GM18861 (cell line): ENCODE data around the gene HOXD3.

Experiments
- ATAC-seq: cut with Tn5 transposase; IDR thresholded peaks from one replicate; pipeline ENCODE4 v1.9.1; 2021; ENCODE audit not compliant: unreplicated experiment

Gene HOXD3

DNA sequence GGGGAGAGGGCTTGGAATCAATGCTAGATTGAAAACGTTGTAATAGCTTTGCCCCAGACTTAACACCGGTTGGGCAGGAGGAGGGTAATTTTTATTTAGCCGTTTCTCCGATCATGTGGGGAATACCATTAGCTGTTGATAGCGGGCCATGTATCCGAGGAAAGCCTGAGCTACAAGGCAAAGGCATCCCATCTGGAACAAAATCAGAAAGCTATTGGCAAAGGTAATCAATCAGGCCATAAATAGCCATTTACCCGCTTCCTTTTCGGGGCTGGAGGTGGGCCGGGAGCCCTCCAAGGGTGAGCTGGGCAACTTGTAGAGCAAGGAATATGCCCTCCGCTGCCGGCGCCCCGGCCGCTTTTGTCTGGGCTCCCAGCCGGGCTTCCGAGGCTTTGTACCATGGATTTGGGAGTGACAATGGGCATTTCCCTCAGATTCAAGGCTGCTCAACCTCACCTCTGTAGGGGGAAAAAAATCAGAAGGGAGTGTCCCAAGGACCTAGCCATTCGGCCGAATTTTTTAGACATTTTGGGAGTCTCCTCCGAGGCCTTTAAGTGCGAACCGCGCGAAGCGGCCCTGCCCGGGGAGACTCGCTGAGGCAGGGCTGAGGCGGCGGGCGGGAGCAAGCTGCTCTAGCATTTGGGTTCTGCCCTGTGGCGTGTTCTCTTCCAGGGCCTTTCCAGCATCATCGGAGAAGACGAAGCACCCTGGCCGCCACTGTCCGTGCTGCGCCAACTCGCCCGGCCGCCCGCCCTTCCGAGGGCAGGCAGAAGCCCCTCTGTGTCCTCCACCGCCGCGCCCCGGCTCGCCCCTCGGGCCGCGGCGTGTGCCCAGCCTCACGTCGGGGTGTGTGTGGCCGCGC, 35.7 kb upstream of the HOXD3 start:
- no peak for ATAC-seq

DNA sequence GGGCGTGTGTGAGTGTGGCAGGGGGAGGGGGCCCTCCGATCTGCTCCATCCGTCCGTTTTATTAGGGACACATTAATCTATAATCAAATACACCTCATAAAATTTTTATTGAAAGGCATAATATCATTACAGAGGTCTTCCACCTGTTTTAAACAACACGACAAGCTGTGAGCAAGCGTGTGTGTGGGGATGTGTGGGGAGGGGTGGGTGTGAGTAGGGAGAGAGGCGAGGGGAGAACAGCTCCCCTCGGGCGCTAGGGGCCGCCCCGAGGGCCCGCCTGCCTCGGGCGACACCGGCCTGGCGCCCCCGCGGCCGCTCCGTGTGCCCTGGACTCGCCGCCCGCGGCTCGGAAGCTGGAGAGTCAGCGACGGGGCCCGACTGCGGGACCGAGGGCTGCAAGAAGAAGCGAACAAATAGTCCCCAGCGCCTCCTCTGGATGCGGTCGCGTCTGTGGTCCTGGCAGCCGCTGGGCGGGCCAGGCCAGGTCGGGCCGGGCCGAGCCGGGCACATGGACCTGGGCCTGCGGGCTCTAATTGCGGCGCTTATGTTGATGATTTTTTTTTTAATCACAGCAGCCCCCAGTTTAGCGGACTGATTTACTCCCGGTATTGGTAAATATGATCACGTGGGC, 34.9 kb upstream of the HOXD3 start:
- ATAC-seq, result no peak

DNA sequence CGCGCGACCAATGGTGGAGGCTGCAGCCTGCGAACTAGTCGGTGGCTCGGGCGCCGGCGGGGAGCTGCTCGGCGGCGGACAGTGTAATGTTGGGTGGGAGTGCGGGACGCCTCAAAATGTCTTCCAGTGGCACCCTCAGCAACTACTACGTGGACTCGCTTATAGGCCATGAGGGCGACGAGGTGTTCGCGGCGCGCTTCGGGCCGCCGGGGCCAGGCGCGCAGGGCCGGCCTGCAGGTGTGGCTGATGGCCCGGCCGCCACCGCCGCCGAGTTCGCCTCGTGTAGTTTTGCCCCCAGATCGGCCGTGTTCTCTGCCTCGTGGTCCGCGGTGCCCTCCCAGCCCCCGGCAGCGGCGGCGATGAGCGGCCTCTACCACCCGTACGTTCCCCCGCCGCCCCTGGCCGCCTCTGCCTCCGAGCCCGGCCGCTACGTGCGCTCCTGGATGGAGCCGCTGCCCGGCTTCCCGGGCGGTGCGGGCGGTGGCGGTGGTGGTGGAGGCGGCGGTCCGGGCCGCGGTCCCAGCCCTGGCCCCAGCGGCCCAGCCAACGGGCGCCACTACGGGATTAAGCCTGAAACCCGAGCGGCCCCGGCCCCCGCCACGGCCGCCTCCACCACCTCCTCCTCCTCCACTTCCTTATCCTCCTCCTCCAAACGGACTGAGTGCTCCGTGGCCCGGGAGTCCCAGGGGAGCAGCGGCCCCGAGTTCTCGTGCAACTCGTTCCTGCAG, 34.3 kb upstream of the HOXD3 start, which contains the start of gene HOXD9:
TSS of gene HOXD9 (plus strand) at position 37 of the 728 bp plus-strand sequence. CDS start at position 87, 50 bp downstream.
- no peak for ATAC-seq

DNA sequence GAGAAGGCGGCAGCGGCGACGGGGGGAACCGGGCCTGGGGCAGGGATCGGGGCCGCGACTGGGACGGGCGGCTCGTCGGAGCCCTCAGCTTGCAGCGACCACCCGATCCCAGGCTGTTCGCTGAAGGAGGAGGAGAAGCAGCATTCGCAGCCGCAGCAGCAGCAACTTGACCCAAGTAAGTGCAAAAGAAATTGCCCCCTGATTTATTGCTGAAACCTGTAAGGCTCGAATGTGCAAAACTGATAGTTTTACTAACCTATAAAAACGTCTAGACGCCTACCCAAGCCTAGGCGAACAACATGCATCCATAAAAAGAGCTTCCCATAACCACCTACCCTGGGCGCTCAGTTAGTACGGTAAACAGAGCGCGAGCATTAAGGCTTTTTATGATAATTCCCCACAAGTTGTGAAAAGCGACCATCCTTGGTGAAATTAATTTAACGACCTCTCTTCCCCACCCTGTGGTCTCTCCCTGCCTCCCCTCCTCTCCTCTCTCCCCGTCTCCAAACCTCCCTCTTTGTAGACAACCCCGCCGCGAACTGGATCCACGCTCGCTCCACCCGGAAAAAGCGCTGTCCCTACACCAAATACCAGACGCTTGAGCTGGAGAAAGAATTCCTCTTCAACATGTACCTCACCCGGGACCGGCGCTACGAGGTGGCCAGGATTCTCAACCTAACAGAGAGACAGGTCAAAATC, 33.5 kb upstream of the HOXD3 start:
- no peak for ATAC-seq

DNA sequence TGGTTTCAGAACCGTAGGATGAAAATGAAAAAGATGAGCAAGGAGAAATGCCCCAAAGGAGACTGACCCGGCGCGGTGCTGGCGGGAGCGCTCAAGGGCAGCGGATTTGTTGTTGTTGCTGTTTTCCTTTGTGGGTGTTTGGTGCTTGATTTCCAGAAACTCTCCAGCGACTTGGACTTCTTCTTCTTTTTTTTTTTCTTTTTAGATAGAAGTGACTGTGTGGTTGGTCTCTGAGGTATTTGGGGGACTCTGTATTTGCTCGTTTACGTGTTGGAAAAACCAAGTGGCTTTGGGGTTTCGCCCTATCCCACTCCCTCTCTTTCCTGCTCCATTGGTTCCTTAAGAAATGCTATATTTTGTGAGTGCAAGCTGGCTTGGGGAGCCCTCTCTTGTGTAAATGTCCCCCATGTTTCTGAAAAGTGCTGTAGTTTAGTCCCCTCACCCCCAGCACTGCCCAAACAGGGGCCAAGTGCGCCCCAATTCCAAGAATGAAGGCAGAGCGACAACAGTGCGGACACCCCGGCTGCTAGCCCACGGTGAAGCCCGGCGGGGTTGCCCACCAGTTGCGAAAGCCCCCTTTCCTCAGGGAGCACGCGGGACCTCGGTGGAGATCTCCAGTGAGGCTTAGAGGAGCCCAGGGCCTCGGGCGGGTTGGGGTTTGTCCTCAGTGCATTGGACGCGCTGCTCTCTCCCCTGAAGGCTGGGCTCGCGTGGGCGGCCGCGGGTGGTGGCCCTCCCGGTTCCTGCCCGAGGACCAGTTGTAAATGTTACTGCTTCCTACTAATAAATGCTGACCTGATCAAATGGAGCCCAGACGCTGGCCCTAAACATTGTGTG, 32.8 kb upstream of the HOXD3 start:
- ATAC-seq, result no peak

DNA sequence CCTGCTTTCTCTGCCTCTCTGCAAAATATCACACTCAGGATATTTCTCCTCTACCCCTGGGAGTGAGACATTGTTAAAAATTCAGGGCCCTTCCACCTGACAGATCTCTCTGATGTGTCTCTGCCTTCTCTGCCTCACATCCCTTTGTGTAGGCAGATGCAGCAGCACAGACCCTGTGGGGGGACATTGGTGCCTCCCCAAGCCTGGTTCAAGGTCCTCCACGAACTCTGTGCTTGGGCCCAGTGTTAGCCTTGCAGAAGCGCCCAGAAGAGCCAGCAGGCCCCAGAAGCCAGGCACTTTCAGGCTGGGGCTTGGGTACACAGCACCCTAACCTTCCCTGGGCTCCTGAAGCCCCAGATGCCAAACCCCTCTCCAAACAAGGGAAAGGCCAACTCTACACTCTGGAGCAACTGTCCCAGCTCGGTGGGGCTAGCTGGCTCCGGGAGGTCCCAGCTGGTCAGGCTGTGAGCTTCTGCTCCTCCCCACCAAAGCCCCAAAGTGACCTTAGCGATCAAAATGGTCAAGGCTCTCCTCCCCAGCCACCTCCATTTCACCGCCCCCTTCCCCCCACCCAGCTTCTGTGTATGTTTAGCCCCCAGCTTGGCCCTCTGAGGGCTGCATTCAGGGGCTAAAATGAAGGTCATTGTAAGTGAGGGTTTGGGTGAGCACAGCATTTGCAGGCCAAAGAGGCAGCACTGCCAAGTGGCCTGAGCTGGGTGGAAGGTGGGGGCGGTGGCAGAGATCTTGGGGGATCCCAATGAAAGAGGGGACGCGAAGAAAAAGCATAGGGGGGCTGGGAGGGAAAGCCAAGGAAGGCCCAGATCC, 31.9 kb upstream of the HOXD3 start:
- ATAC-seq, result no peak

DNA sequence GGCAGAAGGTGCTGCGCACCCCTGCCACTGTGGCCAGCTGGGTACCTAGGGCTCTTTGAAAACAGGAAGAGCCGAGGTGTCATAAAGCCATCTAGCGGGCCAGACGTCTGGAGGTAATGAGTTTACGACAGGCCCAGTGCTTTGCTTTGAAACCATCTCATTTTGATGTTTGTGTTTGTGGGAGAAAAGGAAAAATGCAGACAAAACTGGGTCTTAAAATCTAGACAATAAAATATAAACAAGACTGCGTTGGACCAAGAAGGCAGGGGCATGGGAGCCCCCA, 31.4 kb upstream of the HOXD3 start:
- ATAC-seq, result no peak

DNA sequence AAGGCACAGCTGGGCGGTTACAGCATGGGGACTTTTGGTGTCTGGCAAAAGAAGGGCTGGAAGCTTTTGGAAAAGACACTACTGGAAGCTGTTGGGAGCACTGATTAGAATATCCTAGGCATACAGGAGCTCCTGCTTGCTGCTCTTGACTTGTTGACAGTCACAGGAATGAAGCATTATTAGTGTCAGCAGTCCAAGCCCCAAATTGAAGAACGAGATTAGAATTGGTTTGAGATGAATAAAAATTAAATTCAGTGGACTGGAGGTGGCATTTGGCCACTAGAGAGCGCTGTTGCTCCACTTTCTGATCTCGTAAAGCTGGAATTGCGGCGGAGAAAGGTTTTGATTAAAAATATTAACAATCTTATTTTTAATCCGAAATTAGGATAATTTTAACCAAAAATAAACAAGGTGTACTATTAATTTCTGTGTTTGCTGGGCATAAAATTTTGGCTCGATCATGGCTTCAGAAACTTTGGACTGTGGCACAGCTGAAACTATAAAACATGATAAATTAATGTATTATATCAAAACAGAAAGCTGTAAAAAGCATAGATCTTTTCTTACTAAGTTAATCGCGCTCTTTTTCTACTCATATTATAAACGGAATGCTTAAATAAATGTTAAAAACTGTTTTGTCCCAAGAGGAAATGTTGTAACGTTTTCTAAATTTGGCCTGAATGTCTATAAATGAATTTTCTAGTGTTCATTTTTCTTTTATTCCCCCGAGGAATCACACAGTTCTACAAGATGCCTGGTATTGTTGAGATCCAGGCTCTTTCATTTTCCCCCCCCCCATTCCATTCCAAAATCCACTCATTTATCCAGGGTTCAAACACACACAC, 30.0 kb upstream of the HOXD3 start:
- ATAC-seq, result no peak

DNA sequence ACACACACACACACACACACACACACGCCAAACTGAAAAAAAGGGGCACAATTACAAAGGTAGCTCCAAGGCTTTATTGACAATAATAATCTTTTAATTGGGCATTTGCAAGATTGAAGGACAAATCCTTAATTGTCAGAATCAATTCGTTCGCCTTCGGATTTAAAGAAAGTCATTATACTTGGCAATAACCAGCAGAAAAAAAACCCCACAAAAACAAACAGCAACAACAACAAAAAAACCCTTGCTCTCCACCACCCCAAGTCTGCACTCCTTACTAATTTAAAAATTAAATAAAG, 29.4 kb upstream of the HOXD3 start:
- no peak for ATAC-seq

DNA sequence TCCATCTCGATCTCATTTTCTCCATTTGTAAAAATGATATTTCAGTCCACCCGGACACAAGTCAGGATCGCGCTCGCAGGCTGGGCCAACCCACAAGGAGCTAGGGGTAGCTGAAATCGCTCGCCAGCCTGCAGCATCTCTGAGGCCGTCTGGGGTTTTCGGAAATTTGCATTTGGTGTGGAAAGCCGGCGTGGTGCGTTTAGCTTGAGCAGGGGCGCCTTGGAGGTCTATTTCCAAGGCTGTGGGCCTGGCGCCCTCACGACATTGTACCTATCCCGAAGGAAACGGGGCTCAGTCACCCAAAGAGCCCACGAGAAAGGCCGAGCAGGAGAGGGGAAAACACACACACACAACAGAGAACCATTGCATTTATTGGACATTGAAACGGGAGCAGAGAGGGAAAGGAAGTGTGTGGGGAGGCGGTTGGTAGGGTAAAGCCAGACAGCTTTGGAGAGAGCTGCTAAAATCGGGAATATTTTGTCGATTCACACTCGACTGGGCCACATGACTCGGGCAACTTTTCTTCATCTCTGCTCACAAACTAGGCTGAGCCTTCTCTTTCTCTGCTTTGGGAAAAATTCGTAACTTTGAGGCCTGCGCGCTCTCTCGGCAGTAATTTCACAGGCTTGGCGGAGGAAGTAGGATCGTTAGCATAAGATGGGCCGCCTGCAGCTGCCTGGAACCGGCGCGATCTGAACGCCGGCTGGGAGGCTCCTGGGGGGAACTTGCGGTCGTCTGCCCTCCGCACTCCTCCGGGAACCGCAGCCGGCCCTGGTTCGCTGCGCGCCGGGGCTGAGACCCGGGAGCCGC, 28.7 kb upstream of the HOXD3 start:
- ATAC-seq, result no peak

DNA sequence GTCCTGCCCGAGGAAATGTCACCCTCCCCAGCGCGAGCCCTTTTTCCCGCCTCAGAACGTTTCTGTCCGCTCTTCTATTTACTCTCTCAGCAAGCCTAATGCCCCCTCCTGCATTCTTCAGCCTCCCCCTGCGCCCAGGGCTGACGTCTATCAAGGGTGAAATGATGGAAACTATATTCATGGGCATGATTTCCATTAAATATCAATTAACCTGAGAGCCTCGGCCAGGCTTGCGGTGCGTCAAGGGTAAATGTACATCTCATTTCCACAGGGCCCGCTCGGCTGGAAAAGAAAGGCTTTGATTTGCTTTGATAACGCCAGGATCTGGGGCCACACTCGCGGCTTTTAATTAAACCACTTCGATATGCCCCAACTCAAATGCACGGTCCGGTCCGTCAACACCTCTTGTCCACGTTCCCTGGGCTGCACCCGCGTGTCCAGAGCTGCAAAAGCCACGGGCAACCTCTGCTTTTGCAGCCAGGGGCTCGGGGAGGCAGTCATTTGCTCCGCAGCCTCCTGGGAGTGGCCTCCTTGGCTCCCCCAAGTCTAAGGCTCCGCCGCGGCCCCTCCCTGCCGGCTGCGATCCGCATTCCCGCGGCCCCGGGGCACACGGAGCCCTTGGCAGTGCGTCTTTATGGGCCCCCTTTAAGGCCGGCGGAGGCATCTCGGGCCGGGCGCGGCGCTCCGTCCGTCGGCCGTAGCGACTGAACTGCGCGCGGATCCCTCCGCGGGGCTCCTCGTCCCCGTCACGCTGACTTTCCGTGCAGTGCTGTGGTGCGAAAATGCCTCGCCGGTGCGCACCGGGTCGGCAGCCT, 27.9 kb upstream of the HOXD3 start, which contains the start of gene HOXD8:
TSS of gene HOXD8 (plus strand) at position 724 of the 815 bp plus-strand sequence. CDS start 662 bp downstream, outside the sequence.
- no peak for ATAC-seq

DNA sequence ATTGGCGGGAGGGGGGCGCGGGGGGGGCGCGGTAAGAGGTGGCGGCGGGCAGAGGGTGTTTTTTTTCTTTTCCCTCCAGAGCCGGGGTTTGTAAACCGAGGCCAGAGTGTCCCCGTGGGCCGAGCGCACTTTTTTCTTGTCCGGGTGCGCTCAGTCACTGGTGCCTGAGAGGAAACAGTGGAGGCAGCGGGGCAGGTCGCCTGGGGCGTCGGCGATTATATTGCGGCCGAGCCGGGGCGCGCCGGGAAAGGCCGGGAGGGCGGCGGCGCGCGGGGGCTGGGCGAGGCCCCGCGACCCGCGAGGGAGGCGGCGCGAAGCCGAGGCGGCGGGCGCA, 27.3 kb upstream of the HOXD3 start:
- no peak for ATAC-seq

DNA sequence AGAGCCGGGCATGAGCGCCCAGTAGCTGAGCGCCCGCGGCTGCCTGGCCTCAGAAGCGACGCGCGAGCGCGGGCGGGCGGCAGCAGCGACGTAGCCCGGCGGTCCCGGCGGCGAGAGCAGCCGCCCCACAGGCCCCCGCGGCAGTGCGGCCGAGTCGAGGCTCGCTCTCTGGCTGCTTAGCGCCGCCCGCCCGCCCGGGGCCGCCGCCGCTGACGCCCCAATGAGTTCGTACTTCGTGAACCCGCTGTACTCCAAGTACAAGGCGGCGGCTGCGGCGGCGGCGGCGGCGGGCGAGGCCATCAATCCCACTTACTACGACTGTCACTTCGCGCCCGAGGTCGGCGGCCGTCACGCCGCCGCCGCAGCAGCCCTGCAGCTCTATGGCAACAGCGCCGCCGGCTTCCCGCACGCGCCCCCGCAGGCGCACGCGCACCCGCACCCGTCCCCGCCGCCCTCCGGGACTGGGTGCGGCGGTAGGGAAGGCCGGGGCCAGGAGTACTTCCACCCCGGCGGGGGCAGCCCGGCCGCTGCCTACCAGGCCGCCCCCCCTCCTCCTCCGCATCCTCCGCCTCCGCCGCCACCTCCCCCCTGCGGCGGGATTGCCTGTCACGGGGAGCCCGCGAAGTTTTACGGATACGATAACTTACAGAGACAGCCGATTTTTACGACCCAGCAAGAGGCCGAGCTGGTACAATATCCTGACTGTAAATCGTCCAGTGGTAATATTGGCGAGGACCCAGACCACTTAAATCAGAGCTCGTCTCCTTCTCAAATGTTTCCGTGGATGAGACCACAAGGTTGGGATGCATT, 26.8 kb upstream of the HOXD3 start:
- no peak for ATAC-seq

DNA sequence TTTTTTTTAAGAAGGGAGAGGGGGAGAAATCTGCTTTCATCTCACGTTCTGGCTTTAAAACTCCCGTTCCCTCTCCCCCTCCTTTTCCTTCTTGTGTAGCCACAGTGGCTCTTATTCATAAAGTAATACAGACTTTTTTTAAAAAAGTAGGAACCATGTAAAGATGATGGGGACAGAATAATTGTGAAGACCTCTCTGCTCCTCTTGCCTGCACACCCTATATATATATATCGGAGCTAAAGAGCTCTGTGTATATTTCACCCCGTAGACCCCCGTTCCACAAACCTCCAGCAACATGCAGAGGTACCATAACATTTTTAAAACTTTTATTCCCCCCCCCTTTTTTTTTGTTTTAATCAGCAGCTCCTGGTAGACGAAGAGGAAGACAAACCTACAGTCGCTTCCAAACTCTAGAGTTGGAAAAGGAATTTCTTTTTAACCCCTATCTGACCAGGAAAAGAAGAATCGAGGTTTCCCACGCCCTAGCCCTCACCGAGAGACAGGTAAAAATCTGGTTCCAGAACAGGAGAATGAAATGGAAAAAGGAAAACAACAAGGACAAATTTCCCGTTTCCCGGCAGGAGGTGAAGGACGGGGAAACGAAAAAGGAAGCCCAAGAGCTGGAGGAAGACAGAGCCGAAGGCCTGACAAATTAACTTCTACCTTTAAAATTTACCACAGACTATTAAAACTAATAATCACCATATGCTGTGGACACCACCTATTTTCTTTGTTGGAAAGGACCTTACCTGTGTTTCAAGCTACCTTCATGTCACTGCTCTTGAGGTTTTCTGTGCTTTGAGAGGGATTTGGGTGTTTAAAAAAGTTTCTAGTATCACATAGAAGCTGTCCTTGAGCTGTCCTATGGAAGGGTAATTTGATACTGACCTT, 25.9 kb upstream of the HOXD3 start:
- no peak for ATAC-seq

DNA sequence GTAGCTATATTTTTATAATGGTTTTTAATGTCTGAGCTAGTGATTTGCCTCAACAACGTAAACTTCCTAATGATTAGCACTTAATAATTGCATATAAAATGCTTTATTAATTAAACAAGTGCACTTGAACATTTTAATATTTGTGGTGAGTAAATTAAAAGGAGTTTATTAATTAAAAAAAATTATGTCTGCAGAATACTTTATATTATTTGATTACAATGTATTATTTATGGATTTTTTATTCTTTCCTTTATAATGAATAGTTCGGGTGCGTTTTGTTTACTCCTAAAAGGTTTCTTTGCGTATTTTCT, 25.3 kb upstream of the HOXD3 start:
- ATAC-seq, result no peak
